HEK293 (cell line): ENCODE data around the gene SLC35F3.

Experiments
- CTCF ChIA-PET: fragments of 350-600 bp; formaldehyde crosslinking; extraction: SDS; loops from one replicate; lab custom pipeline; 2021; ENCODE audit warnings: antibody characterized with exemption; lab: Yijun Ruan, JAX
- POLR2A ChIA-PET: fragments of 300-600 bp; formaldehyde crosslinking; extraction: SDS; loops from one replicate; lab custom pipeline; 2020; ENCODE audit warnings: antibody characterized with exemption, inconsistent platforms; lab: Yijun Ruan, JAX
- H3K27ac ChIP-seq: fragments of 200-500 bp; sonication (Bioruptor generic); 2 replicates; pipeline ENCODE4 v1.5.1; 2014; ENCODE audit warnings: low read depth, low read length, control low read depth, inconsistent platforms; ENCODE audit errors: extremely low read depth
- H3K36me3 ChIP-seq, 2 experiments: fragments of 200-500 bp in 1 of 2; sonication (Bioruptor generic) in 1 of 2; 1 replicate in 1 of 2; 2 replicates in 1 of 2; pipeline ENCODE4 v1.5.1; 2014 to 2017; ENCODE audit warnings: inconsistent platforms in 2 of 2, low read length in 2 of 2; ENCODE audit not compliant: control insufficient read depth in 2 of 2, insufficient read depth in 1 of 2
- H3K4me1 ChIP-seq: fragments of 200-500 bp; sonication (Bioruptor generic); 2 replicates; pipeline ENCODE4 v1.5.1; 2014; ENCODE audit warnings: mild to moderate bottlenecking, low read length, inconsistent platforms; ENCODE audit not compliant: control insufficient read depth, insufficient read depth
- H3K4me3 ChIP-seq: 2 replicates; pipeline ENCODE4 v1.5.1; 2011; ENCODE audit warnings: low read depth, mild to moderate bottlenecking, control low read depth, low read length, moderate library complexity
- H3K9me3 ChIP-seq: fragments of 200-500 bp; sonication (Bioruptor generic); 2 replicates; pipeline ENCODE4 v1.5.1; 2014; ENCODE audit warnings: low read depth, low read length, inconsistent platforms; ENCODE audit not compliant: control insufficient read depth, insufficient read depth
- PRDM1 ChIP-seq: fragments of 450-650 bp; formaldehyde crosslinking; IDR thresholded peaks from 2 replicates; pipeline ENCODE4; 2016; ENCODE audit warnings: missing biosample characterization, missing genetic modification characterization
- RBAK ChIP-seq: fragments of 450-650 bp; formaldehyde crosslinking; IDR thresholded peaks from 2 replicates; pipeline ENCODE4 v1.5.1; 2016; ENCODE audit warnings: missing biosample characterization, missing genetic modification characterization
- SCRT2 ChIP-seq: fragments of 450-650 bp; formaldehyde crosslinking; IDR thresholded peaks from 2 replicates; pipeline ENCODE4 v1.5.1; 2016; ENCODE audit warnings: missing biosample characterization, missing genetic modification characterization
- SETDB1 ChIP-seq: IDR thresholded peaks from one replicate; pipeline ENCODE4 v1.6.1; 2017; ENCODE audit warnings: mild to moderate bottlenecking, low read length, moderate library complexity, mixed read lengths; ENCODE audit not compliant: insufficient read length
- YY1 ChIP-seq: fragments of 450-650 bp; formaldehyde crosslinking; IDR thresholded peaks from 2 replicates; pipeline ENCODE4 v1.5.1; 2018; ENCODE audit warnings: missing biosample characterization, missing genetic modification characterization
- ZBTB17 ChIP-seq: fragments of 450-650 bp; formaldehyde crosslinking; IDR thresholded peaks from 2 replicates; pipeline ENCODE4 v1.5.1; 2016; ENCODE audit warnings: missing biosample characterization, missing genetic modification characterization
- ZBTB21 ChIP-seq: fragments of 450-650 bp; formaldehyde crosslinking; IDR thresholded peaks from 2 replicates; pipeline ENCODE4 v1.5.1; 2017; ENCODE audit warnings: missing biosample characterization, missing genetic modification characterization
- ZNF140 ChIP-seq: fragments of 450-650 bp; formaldehyde crosslinking; IDR thresholded peaks from 2 replicates; pipeline ENCODE4 v1.5.1; 2016; ENCODE audit warnings: missing biosample characterization, missing genetic modification characterization
- ZNF146 ChIP-seq: fragments of 450-650 bp; formaldehyde crosslinking; IDR thresholded peaks from 2 replicates; pipeline ENCODE4 v1.5.1; 2016; ENCODE audit warnings: missing biosample characterization, missing genetic modification characterization
- ZNF175 ChIP-seq: fragments of 450-650 bp; formaldehyde crosslinking; IDR thresholded peaks from 2 replicates; pipeline ENCODE4 v1.5.1; 2016; ENCODE audit warnings: missing biosample characterization, missing genetic modification characterization
- ZNF248 ChIP-seq: fragments of 450-650 bp; formaldehyde crosslinking; IDR thresholded peaks from 2 replicates; pipeline ENCODE4 v1.5.1; 2017; ENCODE audit warnings: missing biosample characterization, missing genetic modification characterization
- ZNF416 ChIP-seq: fragments of 450-650 bp; formaldehyde crosslinking; IDR thresholded peaks from 2 replicates; pipeline ENCODE4 v1.5.1; 2016; ENCODE audit warnings: missing biosample characterization, missing genetic modification characterization
- ZNF791 ChIP-seq: fragments of 450-650 bp; formaldehyde crosslinking; IDR thresholded peaks from 2 replicates; pipeline ENCODE4 v1.5.1; 2016; ENCODE audit warnings: missing biosample characterization, missing genetic modification characterization
- TF ChIP-seq, protein P1 (sequence below): fragments of 450-650 bp; formaldehyde crosslinking; IDR thresholded peaks from 2 replicates; pipeline ENCODE4 v1.5.1; 2016; ENCODE audit warnings: missing biosample characterization, missing genetic modification characterization
- TF ChIP-seq, protein P2 (sequence below): fragments of 450-650 bp; formaldehyde crosslinking; IDR thresholded peaks from 2 replicates; pipeline ENCODE4 v1.5.1; 2016; ENCODE audit warnings: missing biosample characterization, missing genetic modification characterization
- TF ChIP-seq, protein P3 (sequence below): fragments of 450-650 bp; IDR thresholded peaks from 2 replicates; pipeline ENCODE4 v1.5.1; 2018; ENCODE audit warnings: missing biosample characterization, missing genetic modification characterization

Gene SLC35F3

DNA sequence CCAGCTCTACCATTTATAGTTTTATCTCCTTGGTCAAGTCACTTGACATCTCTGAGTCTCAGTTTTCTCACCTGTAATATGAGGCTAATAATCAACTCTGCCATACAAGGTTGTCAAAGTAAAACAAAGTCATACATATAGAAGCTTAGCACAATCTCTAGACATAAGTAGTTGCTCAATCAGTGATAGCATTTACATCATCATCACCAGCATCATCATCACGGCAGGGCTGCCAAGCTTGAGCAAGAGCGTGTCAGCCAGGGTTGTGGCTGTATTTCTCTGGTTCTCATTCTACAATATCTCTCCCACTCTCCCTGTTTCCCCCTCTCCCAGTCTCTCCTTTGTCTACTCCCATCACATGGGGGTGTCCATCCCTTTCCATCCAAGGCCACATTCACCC lies 427.0 kb downstream of the SLC35F3 start:
- Histone ChIP-seq H3K27ac (no peak overlapping the region), H3K4me3 (no peak overlapping the region), H3K36me3 (no peaks in the 10 kb centered on the region), H3K4me1 (no peaks in the 10 kb centered on the region), H3K9me3 (no peaks in the 10 kb centered on the region)
- TF ChIP-seq, protein P1, sequence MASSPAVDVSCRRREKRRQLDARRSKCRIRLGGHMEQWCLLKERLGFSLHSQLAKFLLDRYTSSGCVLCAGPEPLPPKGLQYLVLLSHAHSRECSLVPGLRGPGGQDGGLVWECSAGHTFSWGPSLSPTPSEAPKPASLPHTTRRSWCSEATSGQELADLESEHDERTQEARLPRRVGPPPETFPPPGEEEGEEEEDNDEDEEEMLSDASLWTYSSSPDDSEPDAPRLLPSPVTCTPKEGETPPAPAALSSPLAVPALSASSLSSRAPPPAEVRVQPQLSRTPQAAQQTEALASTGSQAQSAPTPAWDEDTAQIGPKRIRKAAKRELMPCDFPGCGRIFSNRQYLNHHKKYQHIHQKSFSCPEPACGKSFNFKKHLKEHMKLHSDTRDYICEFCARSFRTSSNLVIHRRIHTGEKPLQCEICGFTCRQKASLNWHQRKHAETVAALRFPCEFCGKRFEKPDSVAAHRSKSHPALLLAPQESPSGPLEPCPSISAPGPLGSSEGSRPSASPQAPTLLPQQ (tag by site-specific recombination), result no peak
- TF ChIP-seq, protein P2, sequence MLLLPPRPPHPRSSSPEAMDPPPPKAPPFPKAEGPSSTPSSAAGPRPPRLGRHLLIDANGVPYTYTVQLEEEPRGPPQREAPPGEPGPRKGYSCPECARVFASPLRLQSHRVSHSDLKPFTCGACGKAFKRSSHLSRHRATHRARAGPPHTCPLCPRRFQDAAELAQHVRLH (tag by site-specific recombination), result no peak
- no peak for TF ChIP-seq SCRT2
- TF ChIP-seq ZBTB21, result 0 out of 2 replicates have a peak, but pooled peaks have one; percentile 31
- TF ChIP-seq ZBTB17 (tag by site-specific recombination), result peak; percentile 87
- no peak for TF ChIP-seq ZNF248 (tag by site-specific recombination)
- TF ChIP-seq, protein P3, sequence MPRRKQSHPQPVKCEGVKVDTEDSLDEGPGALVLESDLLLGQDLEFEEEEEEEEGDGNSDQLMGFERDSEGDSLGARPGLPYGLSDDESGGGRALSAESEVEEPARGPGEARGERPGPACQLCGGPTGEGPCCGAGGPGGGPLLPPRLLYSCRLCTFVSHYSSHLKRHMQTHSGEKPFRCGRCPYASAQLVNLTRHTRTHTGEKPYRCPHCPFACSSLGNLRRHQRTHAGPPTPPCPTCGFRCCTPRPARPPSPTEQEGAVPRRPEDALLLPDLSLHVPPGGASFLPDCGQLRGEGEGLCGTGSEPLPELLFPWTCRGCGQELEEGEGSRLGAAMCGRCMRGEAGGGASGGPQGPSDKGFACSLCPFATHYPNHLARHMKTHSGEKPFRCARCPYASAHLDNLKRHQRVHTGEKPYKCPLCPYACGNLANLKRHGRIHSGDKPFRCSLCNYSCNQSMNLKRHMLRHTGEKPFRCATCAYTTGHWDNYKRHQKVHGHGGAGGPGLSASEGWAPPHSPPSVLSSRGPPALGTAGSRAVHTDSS, result 0 out of 2 replicates have a peak, but pooled peaks have one; percentile 16
- CTCF ChIA-PET, result interaction anchor here (0.7 to 14.1 kb wide), 5 partner anchors 8 to 762 kb away, joined by 3 to 199 read pairs (median 3); no protein-coding TSS in a partner anchor
- POLR2A ChIA-PET, result no interaction called here

DNA sequence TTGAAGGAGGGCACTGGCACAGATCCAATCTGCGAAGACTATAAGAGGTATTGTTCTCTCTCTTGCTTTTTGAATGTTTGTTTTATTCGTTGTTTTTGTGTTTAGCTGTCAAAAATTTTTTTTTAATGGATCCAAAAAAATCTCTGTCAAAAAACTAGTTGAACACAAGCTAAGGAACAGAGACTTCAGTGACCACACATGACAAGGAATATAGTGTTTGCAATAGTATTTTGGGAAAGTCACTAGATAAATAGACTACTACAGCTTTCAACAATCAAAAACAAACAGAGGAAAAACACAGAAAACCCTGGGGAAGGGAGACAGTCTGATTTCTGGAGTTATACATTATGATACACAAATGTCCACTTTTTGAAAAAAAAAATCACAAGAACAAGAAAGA lies 431.9 kb downstream of the SLC35F3 start:
- POLR2A ChIA-PET, result interaction anchor here (1.4 kb wide), 1 partner anchor 37 kb away, joined by 4 read pairs; the partner anchor contains the start of gene COA6
- no peak overlapping the region for H3K4me3 ChIP-seq
- H3K4me1 ChIP-seq, result no peaks in the 10 kb centered on the region
- H3K36me3 ChIP-seq, result no peaks in the 10 kb centered on the region
- peak; percentile 99; the same call in 1 of the 2 replicates for TF ChIP-seq ZNF175
- no peak for TF ChIP-seq YY1 (tag by site-specific recombination)
- CTCF ChIA-PET, result interaction anchor here (1.0 to 3.4 kb wide), 4 partner anchors 9 to 26 kb away, joined by 3 to 51 read pairs (median 8); no protein-coding TSS in a partner anchor
- H3K27ac ChIP-seq, result no peak overlapping the region
- H3K9me3 ChIP-seq, result no peaks in the 10 kb centered on the region

DNA sequence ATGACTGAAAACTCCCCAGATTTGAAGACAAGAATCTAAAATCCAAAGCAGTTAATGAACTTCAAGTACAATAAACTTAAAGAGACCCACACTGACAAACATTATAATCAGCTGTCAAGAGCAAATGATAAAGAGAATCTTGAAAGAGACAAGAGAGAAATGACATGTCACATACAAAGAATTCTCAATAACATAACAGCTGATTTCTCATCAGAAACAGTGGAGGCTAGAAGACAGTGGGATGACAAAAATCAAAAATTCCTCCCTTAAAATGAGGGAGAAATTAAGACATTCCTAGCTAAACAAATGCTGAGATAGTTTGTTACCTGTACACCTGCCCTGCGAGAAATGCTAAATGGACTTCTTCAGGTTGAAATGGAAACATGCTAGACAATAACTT lies 432.8 kb downstream of the SLC35F3 start:
- H3K27ac ChIP-seq, result no peak overlapping the region
- ChIA-PET CTCF (interaction anchor here (1.5 to 3.4 kb wide), 3 partner anchors 10 to 27 kb away, joined by 8 to 51 read pairs (median 8); no protein-coding TSS in a partner anchor), POLR2A (interaction anchor here (1.4 kb wide), 1 partner anchor 36 kb away, joined by 4 read pairs; the partner anchor contains the start of gene COA6)
- H3K4me1 ChIP-seq, result no peaks in the 10 kb centered on the region
- H3K9me3 ChIP-seq, result no peaks in the 10 kb centered on the region
- H3K36me3 ChIP-seq, result no peaks in the 10 kb centered on the region
- TF ChIP-seq SETDB1, result peak; percentile 45
- peak; percentile 90 for TF ChIP-seq ZNF791 (tag by site-specific recombination)
- TF ChIP-seq PRDM1 (tag by site-specific recombination), result no peak
- H3K4me3 ChIP-seq, result no peak overlapping the region

DNA sequence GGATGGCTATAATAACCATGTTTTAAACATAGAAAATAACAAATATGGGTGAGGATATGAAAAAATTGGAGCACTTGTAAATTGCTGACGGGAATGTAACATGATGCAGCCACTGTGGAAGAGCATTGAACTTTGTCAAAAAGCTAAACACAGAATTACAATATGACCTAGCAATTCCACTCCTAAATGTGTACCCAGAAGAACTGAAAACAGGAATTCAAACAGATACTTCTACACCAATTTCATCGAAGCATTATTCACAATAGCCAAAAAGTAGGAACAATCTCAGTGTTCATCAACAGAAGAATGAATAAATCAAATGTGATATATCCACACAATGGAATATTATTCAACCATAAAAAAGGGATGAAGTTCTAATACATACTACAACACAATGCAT lies 436.1 kb downstream of the SLC35F3 start:
- no peak for TF ChIP-seq RBAK (tag by site-specific recombination)
- TF ChIP-seq ZNF146 (tag by site-specific recombination), result peak; percentile 82; the same call in 1 of the 2 replicates
- no peak for TF ChIP-seq ZNF416 (tag by site-specific recombination)
- TF ChIP-seq ZNF140 (tag by site-specific recombination), result peak; percentile 95
- ChIA-PET CTCF (interaction anchor here (0.5 to 1.6 kb wide), 5 partner anchors 14 to 764 kb away, joined by 3 to 10 read pairs (median 4); no protein-coding TSS in a partner anchor), POLR2A (no interaction called here)
- no peaks in the 10 kb centered on the region for H3K9me3 ChIP-seq
- H3K27ac ChIP-seq, result no peak overlapping the region
- no peak overlapping the region for H3K4me3 ChIP-seq
- H3K4me1 ChIP-seq, result no peaks in the 10 kb centered on the region
- H3K36me3 ChIP-seq, result no peaks in the 10 kb centered on the region
